GM12874 (cell line): ENCODE data around the gene SLC22A1.

Experiments
- CTCF ChIP-seq: IDR thresholded peaks from 2 replicates; pipeline ENCODE4 v1.5.1; 2011; ENCODE audit warnings: low read depth, mild to moderate bottlenecking, control low read depth, low read length, moderate library complexity; ENCODE audit not compliant: insufficient read depth

The SLC22A1 gene

GRCh38 chr6:160201061-160201460 is 79.4 kb downstream of the SLC22A1 start:
- TF ChIP-seq CTCF: no peak

- TF ChIP-seq CTCF: no peak
Observed at GRCh38 chr6:160202411-160202810, 80.8 kb downstream of the SLC22A1 start.

- no peak for TF ChIP-seq CTCF
Observed at GRCh38 chr6:160203076-160203475, 81.5 kb downstream of the SLC22A1 start.

GRCh38 chr6:160203522-160203921 is 81.9 kb downstream of the SLC22A1 start:
- no peak for TF ChIP-seq CTCF

GRCh38 chr6:160203953-160204352 is 82.3 kb downstream of the SLC22A1 start:
- no peak for TF ChIP-seq CTCF

- no peak for TF ChIP-seq CTCF
Observed at GRCh38 chr6:160204710-160205109, 83.1 kb downstream of the SLC22A1 start.

GRCh38 chr6:160207618-160208017 is 86.0 kb downstream of the SLC22A1 start:
- no peak for TF ChIP-seq CTCF
